Suppressor macrophage treated with lipopolysaccharide for 1 hour (primary cell): Measurements from ENCODE around the gene CNOT8.

ENCODE experiments used
- DNase-seq, 3 donors: peaks; one replicate each; pipeline ENCODE4 v3.0.0-alpha.2; 2020 to 2022

CNOT8 gene

GRCh38 chr5:154836225-154836624 is 22.2 kb upstream of the CNOT8 start:
- no peak for DNase-seq

- no peak for DNase-seq
Measured at GRCh38 chr5:154837009-154837901, 21.2 kb upstream of the CNOT8 start.

- no peak for DNase-seq
Measured at GRCh38 chr5:154840435-154841272, 17.8 kb upstream of the CNOT8 start.

GRCh38 chr5:154841273-154841661 is 17.2 kb upstream of the CNOT8 start:
- DNase-seq, result no peak

GRCh38 chr5:154842689-154843530 is 15.5 kb upstream of the CNOT8 start:
- DNase-seq, result no peak

GRCh38 chr5:154844809-154845208 is 13.6 kb upstream of the CNOT8 start:
- no peak for DNase-seq

- no peak for DNase-seq
Measured at GRCh38 chr5:154849264-154849785, 9.1 kb upstream of the CNOT8 start.

GRCh38 chr5:154849791-154850201 is 8.6 kb upstream of the CNOT8 start:
- peak; percentile 39 to 62 (median 61) for DNase-seq

GRCh38 chr5:154850255-154851062 is 8.0 kb upstream of the CNOT8 start, which contains the start of gene FAXDC2:
TSS of gene FAXDC2 (minus strand) at chr5:154850603. CDS start at chr5:154838178, 12,425 bp downstream.
- peak; percentile 83 to 85 (median 85) for DNase-seq

- no peak for DNase-seq
Measured at GRCh38 chr5:154851351-154851750, 7.1 kb upstream of the CNOT8 start.

GRCh38 chr5:154857530-154858296 is 714 bp upstream of the CNOT8 start:
- peak; percentile 91 to 95 (median 95) for DNase-seq

- DNase-seq, result peak; percentile 28 to 61 (median 60)
Measured at GRCh38 chr5:154858972-154859871, 795 bp downstream of the CNOT8 start.

- peak in 2 of 3 donors; percentile 21 to 37 for DNase-seq
Measured at GRCh38 chr5:154860123-154860522, 1.7 kb downstream of the CNOT8 start.

- peak; percentile 15 to 56 (median 52) for DNase-seq
Measured at GRCh38 chr5:154860765-154861164, 2.3 kb downstream of the CNOT8 start.

GRCh38 chr5:154861946-154862345 is 3.5 kb downstream of the CNOT8 start:
- DNase-seq, result no peak

GRCh38 chr5:154862766-154863165 is 4.3 kb downstream of the CNOT8 start:
- DNase-seq, result peak; percentile 10 to 25 (median 20)

GRCh38 chr5:154863291-154864080 is 5.1 kb downstream of the CNOT8 start:
- no peak for DNase-seq

GRCh38 chr5:154865466-154866184 is 7.2 kb downstream of the CNOT8 start:
- DNase-seq, result no peak
